IMR-90 (cell line): Measurements from ENCODE around the gene PRSS38. TPM values are rescaled to one million over a fixed set of nuclear protein-coding genes. Genes with fewer than 3 reads are reported as not detected.
A peak's percentile ranks its signal among the peaks of the same experiment; 100 is the strongest.

Experiments
- ATAC-seq: fragments of 200-7000 bp; cut with Tn5 transposase; 2 replicates; pipeline ENCODE4 v1.9.1; 2020; ENCODE audit warnings: low read depth, mild to moderate bottlenecking, moderate library complexity
- BruUV-seq: library from RNA; stranded (reverse); fragments of 400-500 nt; replicated peaks from 2 replicates; lab custom pipeline; 2021; lab: Mats Ljungman, UMichigan
- CTCF ChIA-PET: fragments of 300-600 bp; formaldehyde crosslinking; extraction: SDS; loops from one replicate; lab custom pipeline; 2021; ENCODE audit warnings: antibody characterized with exemption; lab: Yijun Ruan, JAX
- POLR2A ChIA-PET: fragments of 300-600 bp; sonication (Branson Sonifier 250); formaldehyde crosslinking; loops from one replicate; lab custom pipeline; 2022; ENCODE audit warnings: antibody characterized with exemption; ENCODE audit not compliant: unreplicated experiment; lab: Charles Lee
- DNase-seq: peaks from one replicate; pipeline ENCODE4 v3.0.0; 2013
- H2AFZ ChIP-seq: replicated peaks from 2 replicates; pipeline ENCODE3; 2013; ENCODE audit warnings: low read length, mild to moderate bottlenecking; ENCODE audit not compliant: poor library complexity
- H2AK5ac ChIP-seq: 2 replicates; pipeline ENCODE4 v1.6.1; 2013; ENCODE audit warnings: low read depth, low read length, inconsistent platforms
- H2AK9ac ChIP-seq: replicated peaks from 2 replicates; pipeline ENCODE3; 2013; ENCODE audit warnings: mild to moderate bottlenecking, low read depth, low read length, moderate library complexity; ENCODE audit not compliant: poor library complexity
- H2BK120ac ChIP-seq: 2 replicates; pipeline ENCODE4 v1.6.1; 2013; ENCODE audit warnings: low read depth, low read length, inconsistent platforms
- H2BK15ac ChIP-seq: 3 replicates; pipeline ENCODE4 v1.6.1; 2013; ENCODE audit warnings: low read depth, low read length, inconsistent platforms
- H2BK20ac ChIP-seq: 2 replicates; pipeline ENCODE4 v1.6.1; 2013; ENCODE audit warnings: low read depth, mild to moderate bottlenecking, inconsistent platforms, low read length, moderate library complexity
- H2BK5ac ChIP-seq: 2 replicates; pipeline ENCODE4 v1.6.1; 2013; ENCODE audit warnings: mild to moderate bottlenecking, low read depth, low read length, inconsistent platforms; ENCODE audit not compliant: poor library complexity, severe bottlenecking
- H3K14ac ChIP-seq: replicated peaks from 2 replicates; pipeline ENCODE4 v1.6.1; 2013; ENCODE audit warnings: low read depth, low read length, inconsistent platforms
- H3K18ac ChIP-seq: 2 replicates; pipeline ENCODE4 v1.6.1; 2013; ENCODE audit warnings: low read depth, low read length, control low read depth
- H3K23ac ChIP-seq: 2 replicates; pipeline ENCODE4 v1.6.1; 2013; ENCODE audit warnings: low read depth, low read length, inconsistent platforms
- H3K27ac ChIP-seq: 2 replicates; pipeline ENCODE4 v1.5.1; 2013; ENCODE audit warnings: mild to moderate bottlenecking, control low read depth, low read length; ENCODE audit not compliant: insufficient read depth
- H3K27me3 ChIP-seq: 2 replicates; pipeline ENCODE4 v1.6.1; 2013; ENCODE audit warnings: low read length; ENCODE audit not compliant: control insufficient read depth, insufficient read depth
- H3K36me3 ChIP-seq: 2 replicates; pipeline ENCODE4 v1.6.1; 2013; ENCODE audit warnings: low read length, mixed read lengths; ENCODE audit not compliant: control insufficient read depth, insufficient read depth
- H3K4ac ChIP-seq: 2 replicates; pipeline ENCODE4 v1.6.1; 2013; ENCODE audit warnings: low read depth, low read length, inconsistent platforms
- H3K4me1 ChIP-seq: 2 replicates; pipeline ENCODE4 v1.6.1; 2013; ENCODE audit warnings: low read length, mixed read lengths; ENCODE audit not compliant: control insufficient read depth, insufficient read depth
- H3K4me2 ChIP-seq: 2 replicates; pipeline ENCODE4 v1.6.1; 2013; ENCODE audit warnings: low read depth, mild to moderate bottlenecking, control low read depth, low read length, moderate library complexity
- H3K4me3 ChIP-seq: 2 replicates; pipeline ENCODE4 v1.5.1; 2013; ENCODE audit warnings: low read depth, mild to moderate bottlenecking, control low read depth, low read length, moderate library complexity; ENCODE audit not compliant: insufficient read depth
- H3K56ac ChIP-seq: 2 replicates; pipeline ENCODE4 v1.6.1; 2013; ENCODE audit warnings: low read length, inconsistent platforms; ENCODE audit not compliant: insufficient read depth; ENCODE audit errors: extremely low read depth
- H3K79me1 ChIP-seq, 2 experiments: 2 replicates each; pipeline ENCODE4 v1.6.1; 2013; ENCODE audit warnings: low read length in 2 of 2, inconsistent platforms in 1 of 2, low read depth in 1 of 2
- H3K9ac ChIP-seq: 2 replicates; pipeline ENCODE4 v1.6.1; 2013; ENCODE audit warnings: low read depth, low read length, control low read depth
- H3K9me1 ChIP-seq: 2 replicates; pipeline ENCODE4 v1.6.1; 2013; ENCODE audit warnings: low read length, inconsistent platforms; ENCODE audit not compliant: insufficient read depth
- H3K9me3 ChIP-seq: 2 replicates; pipeline ENCODE4 v1.6.1; 2013; ENCODE audit warnings: low read length; ENCODE audit not compliant: control insufficient read depth, insufficient read depth
- H4K20me1 ChIP-seq: 2 replicates; pipeline ENCODE4 v1.6.1; 2013; ENCODE audit warnings: low read length, inconsistent platforms; ENCODE audit not compliant: insufficient read depth
- H4K5ac ChIP-seq: 2 replicates; pipeline ENCODE4 v1.6.1; 2013; ENCODE audit warnings: mild to moderate bottlenecking, low read depth, low read length, control low read depth
- H4K8ac ChIP-seq, 2 experiments: 2 replicates each; pipeline ENCODE4 v1.6.1; 2013; ENCODE audit warnings: low read depth in 2 of 2, low read length in 2 of 2, control low read depth in 1 of 2, inconsistent platforms in 1 of 2
- H4K91ac ChIP-seq: 2 replicates; pipeline ENCODE4 v1.6.1; 2013; ENCODE audit warnings: low read depth, low read length, inconsistent platforms; ENCODE audit not compliant: insufficient read depth
- BHLHE40 ChIP-seq: fragments of 150-350 bp; IDR thresholded peaks from 2 replicates; pipeline ENCODE4 v1.6.1; 2016; ENCODE audit warnings: mild to moderate bottlenecking, low read depth, low read length
- CEBPB ChIP-seq: IDR thresholded peaks from 2 replicates; pipeline ENCODE4 v1.6.1; 2012; ENCODE audit warnings: low read depth, low read length, improper control_type of control experiment
- CHD1 ChIP-seq: IDR thresholded peaks from 2 replicates; pipeline ENCODE4 v1.6.1; 2012; ENCODE audit warnings: low read depth, low read length, improper control_type of control experiment
- CTCF ChIP-seq: conservative IDR thresholded peaks from 2 replicates; pipeline ENCODE4 v1.5.1; 2012; ENCODE audit warnings: mild to moderate bottlenecking, low read depth, low read length, improper control_type of control experiment
- FOS ChIP-seq: fragments of 150-350 bp; IDR thresholded peaks from 2 replicates; pipeline ENCODE4 v1.6.1; 2016; ENCODE audit warnings: low read depth, low read length
- MAFK ChIP-seq: IDR thresholded peaks from 2 replicates; pipeline ENCODE4 v1.6.1; 2012; ENCODE audit warnings: low read depth, low read length, improper control_type of control experiment
- MAZ ChIP-seq: IDR thresholded peaks from 2 replicates; pipeline ENCODE4 v1.6.1; 2012; ENCODE audit warnings: low read depth, mild to moderate bottlenecking, low read length, improper control_type of control experiment, moderate library complexity, borderline replicate concordance
- MXI1 ChIP-seq: IDR thresholded peaks from 2 replicates; pipeline ENCODE4 v1.6.1; 2012; ENCODE audit warnings: low read depth, mild to moderate bottlenecking, low read length, moderate library complexity, borderline replicate concordance
- NFE2L2 ChIP-seq: fragments of 150-350 bp; IDR thresholded peaks from 2 replicates; pipeline ENCODE4 v1.6.1; 2016; ENCODE audit warnings: low read depth, mild to moderate bottlenecking, low read length
- POLR2A ChIP-seq: IDR thresholded peaks from 2 replicates; pipeline ENCODE4 v1.6.1; 2012; ENCODE audit warnings: mild to moderate bottlenecking, low read depth, low read length
- RAD21 ChIP-seq: IDR thresholded peaks from 2 replicates; pipeline ENCODE4 v1.6.1; 2012; ENCODE audit warnings: low read length, improper control_type of control experiment
- RCOR1 ChIP-seq: IDR thresholded peaks from 2 replicates; pipeline ENCODE4 v1.6.1; 2012; ENCODE audit warnings: mild to moderate bottlenecking, low read length, improper control_type of control experiment; ENCODE audit not compliant: insufficient replicate concordance
- RFX5 ChIP-seq: IDR thresholded peaks from 2 replicates; pipeline ENCODE4 v1.8.0; 2012; ENCODE audit warnings: low read depth, mild to moderate bottlenecking, low read length, moderate library complexity
- SMC3 ChIP-seq: fragments of 150-350 bp; IDR thresholded peaks from 2 replicates; pipeline ENCODE4 v1.6.1; 2016; ENCODE audit warnings: low read depth, mild to moderate bottlenecking, antibody characterized with exemption, low read length, moderate library complexity
- USF2 ChIP-seq: fragments of 150-350 bp; IDR thresholded peaks from 2 replicates; pipeline ENCODE4 v1.6.1; 2017; ENCODE audit warnings: mild to moderate bottlenecking, antibody characterized with exemption, low read length, low read depth
- WGBS, 2 experiments: methylation state at CpG; one replicate each; pipeline versions ENCODE4 v1.1.5 to v1.1.7; 2013; ENCODE audit warnings: missing lambda C conversion rate in 2 of 2; ENCODE audit not compliant: insufficient read length in 1 of 2; ENCODE audit errors: extremely low coverage in 2 of 2; 5-methylcytosine and 5-hydroxymethylcytosine counted together
- dilution Hi-C: fragments of 300-500 bp; cut with HindIII; formaldehyde crosslinking; loops from one replicate; pipeline ENCODE4 v1.14.3; 2018; ENCODE audit warnings: low sequenced_read_pairs; ENCODE audit not compliant: unreplicated experiment
- in situ Hi-C: fragments of 300-500 bp; cut with MboI; formaldehyde crosslinking; loops from 3 replicates; pipeline ENCODE4 v1.14.3; 2019; ENCODE audit warnings: low sequenced_read_pairs, inconsistent platforms, mixed read lengths
- intact Hi-C: fragments of 100-400 bp; cut with micrococcal nuclease; formaldehyde crosslinking; loops from 2 replicates; pipeline ENCODE4 v1.10.0; 2022
- polyA plus RNA-seq, 3 experiments: library from polyadenylated mRNA; depleted of rRNA; stranded (reverse); fragments of >200 nt; gene quantifications; 2 replicates each; pipeline ENCODE4 v1.2.3, GENCODE V29; 2012; ENCODE audit warnings: low replicate concordance in 1 of 3
- total RNA-seq: library from RNA; depleted of rRNA; stranded (reverse); fragments of >200 nt; gene quantifications from 2 replicates; pipeline ENCODE4 v1.2.3, GENCODE V29; 2012

PRSS38 gene
- total and polyA plus RNA-seq, 2 of the 4 experiments (the other 2 are of a cell fraction) = not detected

- Histone ChIP-seq H3K56ac (no peak overlapping the region), H4K20me1 (no peaks in the 10 kb centered on the region), H2BK15ac (no peak overlapping the region), H3K4me1 (no peaks in the 10 kb centered on the region; the same call in 1 of the 2 replicates), H3K36me3 (no peaks in the 10 kb centered on the region), H3K9ac (no peak overlapping the region), H3K9me3 (no peaks in the 10 kb centered on the region), H4K8ac (no peak overlapping the region), H3K4me2 (no peak overlapping the region), H3K4ac (no peak overlapping the region), H3K9me1 (no peaks in the 10 kb centered on the region), H2BK5ac (no peak overlapping the region), H4K5ac (no peak overlapping the region), H2AK9ac (no peak overlapping the region), H2BK20ac (no peak overlapping the region), H3K4me3 (no peak overlapping the region), H3K18ac (no peak overlapping the region), H2AK5ac (no peak overlapping the region), H3K27ac (no peak overlapping the region), H3K27me3 (peaks cover 2% of the 10 kb centered on the region; the same call in 1 of the 2 replicates), H4K91ac (no peak overlapping the region), H2AFZ (peak overlapping the region; percentile 32), H3K79me1 (no peaks in the 10 kb centered on the region), H3K14ac (no peak overlapping the region), H3K23ac (no peak overlapping the region), H2BK120ac (no peak overlapping the region)
- ATAC-seq = no peak
- POLR2A ChIA-PET = no interaction called here
- CTCF ChIA-PET = interaction anchor here (0.6 kb wide), 1 partner anchor 21 kb away, joined by 3 read pairs; no protein-coding TSS in a partner anchor
- WGBS, 2 experiments = 41% methylated on average over 3 of the region's 14 CpGs; no CpG with 5 or more reads in 1 of the 2 experiments
- dilution Hi-C loops (no loop called here), intact Hi-C loops (no loop called here), in situ Hi-C loops (no loop called here)
- DNase-seq = no peak
- BruUV-seq = no TSS peak
- TF ChIP-seq RAD21 (no peak), FOS (no peak), CTCF (no peak), RCOR1 (no peak), MAZ (no peak), CEBPB (no peak), MXI1 (no peak), MAFK (no peak), SMC3 (no peak), BHLHE40 (no peak), POLR2A (no peak), RFX5 (no peak), USF2 (no peak), NFE2L2 (no peak), CHD1 (no peak)
Observed at GRCh38 chr1:227889047-227889862, 73.8 kb downstream of the PRSS38 start.
